Transverse colon (tissue), 4 donors: ENCODE measurements around the gene KIF25.

Experiments used
- CTCF ChIP-seq, 5 experiments: fragments of 200-600 bp in 3 of 5; fragments of 450-650 bp in 2 of 5; sonication (generic) in 3 of 5; IDR thresholded peaks; 1 replicate in 2 of 5; 2 replicates in 3 of 5; pipeline ENCODE4 v1.5.1; 2016 to 2017; ENCODE audit warnings: antibody characterized with exemption in 5 of 5, inconsistent platforms in 3 of 5, mild to moderate bottlenecking in 2 of 5, moderate library complexity in 1 of 5
- EP300 ChIP-seq: sonication (generic); formaldehyde crosslinking; IDR thresholded peaks from one replicate; pipeline ENCODE4 v1.6.1; 2017; ENCODE audit warnings: antibody characterized with exemption, low read depth
- POLR2AphosphoS5 ChIP-seq, 3 donors: sonication (generic); formaldehyde crosslinking; IDR thresholded peaks; one replicate each; pipeline ENCODE4 v1.6.1; 2016; ENCODE audit warnings: antibody characterized with exemption in 3 of 3

DNA sequence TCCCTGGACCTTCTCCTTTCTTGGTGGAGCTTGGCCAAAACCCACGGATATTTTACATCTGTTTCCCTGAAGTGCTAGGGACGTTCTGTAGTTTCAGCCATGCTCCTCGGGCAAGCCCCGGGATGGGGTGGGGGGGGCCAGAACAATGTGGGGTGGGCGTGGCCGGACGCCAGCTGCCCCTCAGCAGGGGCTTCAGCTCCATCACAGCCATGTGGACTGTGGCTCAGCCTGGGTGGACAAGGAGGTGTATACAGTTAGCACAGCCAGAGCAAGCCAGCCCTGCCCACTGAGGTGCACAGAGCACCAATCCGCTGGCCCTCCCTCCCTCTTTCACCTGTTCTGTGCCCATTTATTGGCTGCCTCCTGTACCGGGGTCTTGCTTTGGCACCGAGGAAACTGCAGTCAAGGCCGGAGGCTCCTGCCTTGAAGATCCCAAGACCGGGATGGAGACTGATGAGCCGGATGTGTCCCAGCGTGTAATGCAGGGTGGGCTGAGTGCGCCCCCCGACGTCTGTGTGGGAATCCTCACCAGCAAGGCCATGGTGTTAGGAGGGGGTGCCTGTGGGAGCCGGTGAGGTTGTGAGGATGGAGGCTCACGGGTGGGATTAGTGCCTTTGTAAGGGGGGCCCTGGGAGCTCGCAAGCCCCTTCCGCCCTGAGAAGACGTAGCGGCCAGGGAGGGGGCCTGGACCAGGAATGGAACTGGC is 53.6 kb downstream of the KIF25 start:
- no peak for TF ChIP-seq CTCF (IDR thresholded peaks at IDR 0.05)
- TF ChIP-seq EP300, result no peak
- TF ChIP-seq POLR2AphosphoS5 (IDR thresholded peaks at IDR 0.05), result no peak
